Hematopoietic multipotent progenitor cell treated with erythropoietin and hydrocortisone succinate and interleukin-3 and kit ligand, for 8 days (in vitro differentiated cells): Measurements from ENCODE around the gene GNAO1.

Source experiments
- DNase-seq: peaks from one replicate; pipeline ENCODE4 v3.0.0-alpha.2; 2015

The GNAO1 gene

GRCh38 chr16:56337131-56337857 lies 146.0 kb downstream of the GNAO1 start:
- DNase-seq, result no peak

GRCh38 chr16:56337858-56338325 lies 146.6 kb downstream of the GNAO1 start:
- no peak for DNase-seq

DNA sequence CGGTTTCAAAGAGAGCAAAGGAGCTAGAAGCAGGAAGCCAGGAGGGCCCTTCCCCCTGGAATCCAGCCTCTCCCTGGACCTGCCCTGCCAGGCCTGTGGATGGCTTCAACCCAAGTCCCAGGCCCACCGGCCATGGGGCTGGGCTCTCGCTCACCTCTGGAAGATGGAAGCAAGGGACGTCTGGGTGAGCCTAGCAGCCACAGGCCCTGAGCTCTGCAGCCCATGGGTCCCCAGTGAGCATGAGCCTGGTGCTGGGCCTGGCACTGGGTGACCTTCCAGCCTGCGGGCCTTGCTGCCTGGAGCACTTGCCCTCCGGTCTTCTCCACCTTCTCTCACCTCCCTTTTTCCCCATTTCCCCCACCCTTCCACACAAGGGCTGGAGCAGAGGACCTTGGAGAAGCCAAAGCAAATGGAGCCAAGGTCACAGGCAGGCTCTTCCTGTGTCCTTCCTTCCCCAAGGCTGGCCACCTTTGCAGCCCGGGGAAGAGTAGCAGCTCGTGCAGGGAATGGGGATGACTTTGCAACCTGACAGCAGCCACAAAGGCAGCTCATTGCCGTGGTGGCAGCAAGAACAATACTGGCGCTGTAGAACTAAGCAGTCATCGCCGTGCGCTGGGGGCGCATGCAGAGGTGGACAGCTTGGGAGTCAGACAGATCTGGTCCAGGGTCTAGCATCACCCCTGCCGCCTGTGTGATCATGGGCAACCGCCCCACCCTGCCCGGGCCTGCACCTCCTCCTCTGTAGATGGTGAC lies 147.5 kb downstream of the GNAO1 start:
- no peak for DNase-seq

- no peak for DNase-seq
Measured at GRCh38 chr16:56339431-56340195, 148.3 kb downstream of the GNAO1 start.

DNA sequence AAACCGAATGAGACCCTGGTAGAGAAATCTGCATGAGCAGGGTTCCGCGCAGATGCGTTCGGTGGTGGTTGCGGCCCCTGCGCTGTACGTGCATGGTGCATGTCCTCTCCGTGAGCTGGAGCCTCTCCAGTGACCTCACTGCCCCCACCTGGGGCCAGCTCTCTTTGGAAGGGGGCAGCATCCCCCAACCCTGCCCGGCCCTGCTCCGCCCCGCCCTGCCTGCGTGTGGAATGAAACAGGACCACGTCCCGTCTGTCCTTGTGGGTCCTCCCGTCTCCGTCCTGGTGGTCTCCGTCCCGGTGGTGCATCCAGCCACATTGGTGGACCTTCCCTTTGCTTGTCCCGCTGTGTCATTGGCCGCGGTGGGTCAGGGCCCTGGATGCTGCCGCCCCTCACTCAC lies 149.1 kb downstream of the GNAO1 start:
- DNase-seq, result no peak

DNA sequence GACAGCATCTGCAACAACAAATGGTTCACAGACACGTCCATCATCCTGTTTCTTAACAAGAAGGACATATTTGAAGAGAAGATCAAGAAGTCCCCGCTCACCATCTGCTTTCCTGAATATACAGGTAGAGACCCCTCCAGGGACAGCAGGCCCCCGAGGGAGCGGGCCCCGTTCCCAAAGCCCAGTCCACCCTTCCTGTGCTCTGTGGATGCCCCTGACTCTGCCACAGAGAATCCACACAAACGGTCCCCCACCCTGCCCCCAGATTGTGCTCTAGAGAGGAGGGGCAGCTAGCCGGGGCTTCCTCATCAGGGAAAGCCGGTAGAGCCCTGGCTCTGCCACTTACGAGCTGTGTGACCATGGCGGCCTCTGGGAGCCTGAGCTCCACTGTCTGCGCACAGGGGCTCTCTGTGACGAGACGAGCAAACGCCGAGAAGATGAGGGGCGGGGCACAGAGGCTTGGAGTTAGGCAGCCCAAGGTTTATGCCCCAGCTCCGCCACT lies 149.6 kb downstream of the GNAO1 start:
- DNase-seq, result no peak

DNA sequence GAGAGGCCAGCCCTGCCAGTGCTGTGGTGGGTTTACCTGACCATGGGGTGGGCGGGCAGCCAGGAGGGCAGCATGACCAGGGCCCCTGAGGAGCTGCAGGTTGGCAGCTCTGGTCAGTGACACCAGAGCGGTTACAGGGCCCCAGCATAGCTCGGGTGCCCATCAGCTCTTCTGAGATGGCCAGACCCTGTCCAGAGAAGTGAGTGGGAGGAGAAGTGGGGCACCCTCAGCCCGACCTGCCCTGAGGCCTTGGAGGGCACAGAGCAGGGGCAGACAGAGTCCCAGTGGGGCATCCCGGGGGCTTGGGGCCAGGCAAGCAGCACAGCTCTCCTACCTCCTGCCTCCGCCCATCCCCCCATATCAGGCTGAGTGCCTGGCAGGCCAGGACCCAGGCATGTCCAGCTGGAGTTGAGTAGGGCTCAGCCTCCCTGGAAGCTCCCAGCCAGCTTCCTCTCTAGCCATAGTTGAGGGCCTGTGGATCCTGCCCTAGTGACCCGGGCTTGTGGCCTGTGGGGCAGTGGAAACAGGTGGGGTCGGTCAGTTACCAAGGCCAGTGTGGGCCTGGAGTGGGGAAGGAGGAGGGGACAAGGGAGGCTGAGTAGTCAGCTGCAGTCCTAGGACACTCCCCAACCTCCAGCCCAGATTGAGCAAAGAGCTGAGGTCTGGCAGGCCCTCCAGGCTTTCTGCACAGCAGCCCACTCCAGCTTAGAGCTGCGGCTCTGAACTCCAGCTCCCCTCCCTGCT lies 150.5 kb downstream of the GNAO1 start:
- DNase-seq, result no peak

DNA sequence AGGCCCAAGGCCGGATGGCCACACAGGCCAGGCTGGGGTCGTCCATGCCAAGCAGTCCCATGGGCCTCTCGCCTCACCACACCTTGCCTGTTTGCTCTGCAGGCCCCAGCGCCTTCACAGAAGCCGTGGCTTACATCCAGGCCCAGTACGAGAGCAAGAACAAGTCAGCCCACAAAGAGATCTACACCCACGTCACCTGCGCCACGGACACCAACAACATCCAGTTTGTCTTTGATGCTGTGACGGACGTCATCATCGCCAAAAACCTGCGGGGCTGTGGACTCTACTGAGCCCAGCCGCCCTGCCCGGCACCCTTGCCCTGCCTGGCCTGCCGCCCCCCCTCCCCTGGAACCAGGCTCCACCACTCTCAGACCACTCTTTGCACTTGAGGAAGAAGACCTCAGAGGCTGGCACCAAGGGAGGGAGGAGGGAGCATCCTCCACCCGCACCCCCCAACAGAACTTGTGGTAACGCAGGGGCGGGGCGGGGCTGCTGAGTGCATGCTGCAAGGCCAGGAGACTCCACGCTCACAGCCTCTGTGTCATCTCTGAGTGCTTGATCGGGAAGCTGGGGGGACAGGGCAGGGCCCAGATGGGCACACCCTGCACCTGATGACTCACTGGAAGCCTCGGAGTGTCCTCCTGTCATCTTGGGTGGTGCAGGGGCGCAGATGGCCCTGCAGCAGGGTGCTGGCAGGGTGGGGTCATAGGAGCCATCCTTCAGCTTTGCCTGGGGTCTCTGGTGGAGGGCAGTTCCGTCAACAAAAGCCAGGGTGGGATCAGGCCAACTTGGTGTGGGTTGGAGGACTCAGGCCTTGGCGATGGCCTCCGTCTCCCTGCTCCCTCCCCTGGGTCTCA lies 152.6 kb downstream of the GNAO1 start:
- DNase-seq, result peak; percentile 17

DNA sequence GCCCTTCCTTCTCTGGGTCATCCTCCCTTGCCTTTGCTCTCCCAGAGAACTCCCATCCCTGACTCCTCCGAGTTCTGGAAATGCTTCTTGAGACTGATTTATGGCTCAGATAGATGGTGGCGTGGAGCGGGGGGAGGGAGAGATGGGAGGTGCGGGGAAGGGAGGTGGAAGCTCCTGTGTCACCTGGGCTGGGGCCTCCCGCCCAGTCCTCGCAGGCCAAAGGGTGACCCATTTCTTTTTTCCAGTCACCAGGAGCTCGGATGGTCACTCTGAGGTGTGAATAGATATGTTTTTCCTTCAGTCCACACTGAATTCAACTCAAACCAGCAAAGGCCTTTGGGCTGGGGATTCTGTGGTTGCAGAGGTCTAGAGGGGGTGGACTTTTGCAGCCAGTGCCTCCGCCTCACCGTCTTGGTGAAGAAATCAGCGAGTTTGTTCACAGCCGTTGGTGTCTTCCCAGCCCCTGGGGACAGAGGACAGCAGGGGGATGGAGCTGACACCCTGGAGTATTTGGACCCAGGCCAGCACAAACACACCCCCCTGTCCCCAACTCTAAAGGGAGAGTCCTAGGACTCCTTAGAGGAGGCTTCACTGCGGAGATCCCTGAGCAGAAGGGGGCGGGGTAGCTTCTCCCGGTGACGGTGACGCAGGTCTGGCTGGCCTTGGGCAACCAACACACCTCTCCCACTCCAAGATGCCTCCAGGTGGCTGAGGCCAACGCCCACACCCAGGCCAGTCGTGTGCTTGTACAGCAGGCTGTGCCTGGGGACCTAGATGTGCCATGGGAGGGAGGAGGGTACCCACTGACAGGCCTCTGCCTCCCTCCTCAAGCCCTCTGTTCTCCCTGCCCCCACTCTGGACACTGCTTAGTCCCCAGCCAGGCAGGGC lies 153.5 kb downstream of the GNAO1 start:
- no peak for DNase-seq

DNA sequence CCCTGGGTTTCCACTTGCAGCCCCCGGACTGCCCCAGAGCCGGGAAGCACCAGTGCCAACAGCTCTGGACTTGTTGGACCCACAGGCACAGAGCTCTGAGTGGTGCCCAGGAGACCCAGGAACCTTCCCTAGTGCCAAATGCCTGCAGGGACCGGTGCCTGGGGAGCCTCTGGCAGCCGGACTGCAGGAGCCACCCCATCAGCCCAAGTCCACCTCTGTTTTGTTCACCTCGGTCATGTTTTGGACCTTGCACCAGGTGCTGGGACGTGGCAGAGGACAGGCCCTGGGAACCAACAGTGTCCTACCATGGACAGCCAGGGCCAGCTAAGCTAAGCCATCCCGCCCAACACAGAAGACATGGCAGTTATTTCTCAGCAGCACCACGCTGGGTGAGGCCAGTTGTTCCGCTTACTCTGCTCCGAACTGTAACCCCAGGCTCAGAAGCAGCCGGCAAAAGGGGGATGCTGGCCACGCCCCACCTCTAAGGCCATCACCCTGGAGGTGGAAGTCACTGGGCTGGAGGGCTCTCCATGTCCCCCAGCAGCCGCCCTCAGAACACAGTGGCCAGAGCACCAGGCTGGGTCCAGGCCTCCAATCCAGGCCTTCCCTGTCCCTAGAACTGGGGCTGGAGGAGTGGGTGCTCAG lies 154.2 kb downstream of the GNAO1 start:
- no peak for DNase-seq

DNA sequence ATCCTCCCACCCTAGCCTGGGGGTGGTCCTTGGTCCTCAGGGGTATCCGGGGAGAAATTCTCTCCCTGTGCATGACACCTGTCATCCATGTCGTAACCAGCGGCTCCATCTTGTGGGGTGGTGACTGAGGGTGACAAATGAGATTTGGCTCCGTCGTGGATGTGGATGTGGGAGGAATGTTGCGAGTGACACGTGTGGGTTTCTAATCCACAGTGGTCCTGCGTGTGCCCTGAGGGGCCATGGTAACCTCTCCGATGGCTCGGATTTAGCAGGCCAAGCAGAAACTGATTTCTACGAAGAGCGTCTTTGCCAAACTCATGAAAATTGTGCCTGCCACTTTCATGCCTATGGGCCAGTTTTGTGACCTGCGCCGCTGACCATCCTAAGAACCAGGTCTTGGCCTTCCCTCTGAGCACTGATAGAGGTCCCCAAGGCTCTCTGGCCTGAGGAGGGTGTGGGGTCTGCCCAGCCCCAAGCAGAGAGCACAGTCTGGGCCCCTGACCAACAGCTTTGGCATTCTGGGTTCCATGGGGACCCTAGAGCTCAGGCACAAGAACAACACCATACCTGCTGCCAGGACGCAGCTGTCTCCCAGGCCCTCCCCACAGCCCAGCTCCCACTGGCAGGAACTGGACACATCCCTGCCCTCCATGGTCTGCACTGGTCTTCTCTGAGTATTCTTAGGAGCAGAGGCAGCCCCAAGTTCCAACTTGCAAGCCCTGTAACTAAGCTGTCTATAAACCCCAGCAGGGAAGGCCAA lies 155.0 kb downstream of the GNAO1 start:
- no peak for DNase-seq

DNA sequence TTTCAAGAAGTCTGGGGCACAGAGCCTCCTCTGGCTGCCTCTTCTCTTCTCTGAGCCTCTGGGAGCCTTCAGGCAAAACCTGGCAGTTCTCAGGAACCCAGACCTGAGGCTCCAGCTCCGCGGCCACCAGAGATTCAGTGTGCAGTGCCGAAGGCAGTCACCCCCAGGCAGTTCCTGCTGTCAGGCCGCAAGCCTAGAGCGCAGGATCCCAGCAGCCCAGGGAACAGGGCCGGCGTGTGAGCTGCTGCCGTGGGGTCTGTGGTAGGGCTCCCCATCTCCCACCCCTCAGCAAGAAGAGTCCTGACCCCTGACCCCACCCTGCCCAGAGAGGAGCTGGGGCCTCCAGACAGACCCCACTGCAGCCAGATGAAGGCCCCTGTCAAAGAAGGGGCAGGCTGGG lies 155.9 kb downstream of the GNAO1 start:
- no peak for DNase-seq

DNA sequence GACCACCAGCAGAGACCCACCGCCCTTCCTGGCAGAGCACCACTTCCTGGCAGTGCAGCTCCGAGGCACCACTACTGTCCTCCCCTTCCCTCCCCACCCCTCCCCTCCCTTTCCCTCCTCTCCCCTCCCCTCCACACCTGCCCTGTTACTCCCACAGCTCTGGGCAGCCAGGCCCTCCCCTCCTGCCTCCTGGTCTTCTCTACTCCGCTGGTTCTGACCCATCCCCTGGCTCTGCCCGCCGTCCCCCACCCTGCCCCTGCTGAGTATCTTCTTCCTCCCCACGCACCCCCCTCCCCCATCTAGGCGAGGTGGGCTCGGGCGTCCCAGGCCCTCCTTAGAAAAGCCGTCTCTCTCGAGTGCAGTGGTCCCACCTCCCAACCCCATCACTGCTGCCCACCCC lies 156.4 kb downstream of the GNAO1 start:
- no peak for DNase-seq

GRCh38 chr16:56348168-56349085 lies 157.1 kb downstream of the GNAO1 start:
- no peak for DNase-seq

DNA sequence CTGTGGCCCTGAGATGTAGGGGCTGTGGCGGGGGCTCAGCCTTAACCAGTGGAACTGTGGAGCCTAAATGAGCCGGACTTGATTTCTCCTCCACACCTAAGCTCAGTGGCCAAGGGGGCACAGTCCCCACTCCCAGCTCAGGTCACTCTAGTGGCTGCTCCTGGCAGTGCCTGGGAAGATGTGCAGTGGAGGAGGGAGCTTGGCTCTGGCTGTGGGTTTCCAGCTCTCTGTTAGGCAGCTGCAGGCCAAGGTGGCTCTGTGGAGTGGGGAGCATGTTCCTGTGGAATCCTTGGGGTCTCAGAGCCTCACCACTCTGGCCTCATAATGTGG lies 157.8 kb downstream of the GNAO1 start:
- DNase-seq, result no peak

DNA sequence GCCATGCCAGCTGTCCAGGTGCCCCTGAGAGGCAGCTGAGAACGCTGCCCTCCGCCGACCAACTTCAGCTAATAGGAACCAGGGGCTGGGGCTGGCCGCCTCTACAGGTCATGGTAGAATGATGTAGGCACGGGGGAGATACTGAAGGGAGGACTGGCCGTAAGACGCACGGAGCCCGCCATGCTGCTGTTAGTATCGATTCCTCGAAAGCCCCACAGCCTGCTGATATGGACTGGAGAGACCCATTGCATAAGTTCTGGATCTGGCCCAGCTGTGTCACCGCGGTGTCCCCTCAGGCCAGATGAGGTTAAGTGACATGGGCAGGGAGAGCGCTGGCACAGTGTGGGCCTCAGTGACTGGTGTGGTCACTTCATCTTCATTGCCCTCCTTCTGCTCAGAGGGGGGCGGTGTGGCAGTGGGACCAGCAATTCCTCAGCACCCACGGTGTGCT lies 158.4 kb downstream of the GNAO1 start:
- DNase-seq, result no peak

- DNase-seq, result no peak
Measured at GRCh38 chr16:56350491-56351405, 159.5 kb downstream of the GNAO1 start.
